Uterus (tissue), 2 donors: ENCODE results near the gene PLEKHD1.

ENCODE experiments used
- POLR2A ChIP-seq, 2 donors: fragments of 450-650 bp; IDR thresholded peaks; one replicate each; pipeline ENCODE4 v1.6.1; 2016; ENCODE audit warnings: antibody characterized with exemption in 2 of 2, mild to moderate bottlenecking in 1 of 2, moderate library complexity in 1 of 2
- TF ChIP-seq, protein P1 (sequence below), 4 experiments: fragments of 200-600 bp in 2 of 4; fragments of 450-650 bp in 2 of 4; sonication (generic) in 2 of 4; IDR thresholded peaks; one replicate each; pipeline ENCODE4 v1.5.1; 2016 to 2019; ENCODE audit warnings: antibody characterized with exemption in 4 of 4, mild to moderate bottlenecking in 2 of 4, moderate library complexity in 1 of 4

DNA sequence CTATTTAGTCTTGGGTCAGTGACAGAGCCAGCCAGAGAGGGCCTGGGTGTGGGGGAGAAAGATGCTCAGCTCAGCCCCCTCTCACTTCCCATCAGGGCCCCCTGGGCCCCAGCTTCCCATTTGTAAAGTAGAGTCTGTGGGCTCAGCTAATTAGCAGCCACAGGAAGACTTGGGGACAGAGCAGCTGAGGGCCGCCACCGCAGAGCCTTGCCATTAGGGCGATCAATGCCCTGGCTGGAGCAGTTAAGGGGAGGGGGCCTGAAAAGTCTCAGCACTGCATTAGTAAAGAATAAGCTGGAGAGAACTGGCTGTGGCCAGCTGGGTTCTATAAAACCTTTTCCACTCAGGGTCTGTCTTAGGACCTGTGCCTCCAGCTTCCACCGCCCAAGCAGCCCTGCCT, 2.7 kb downstream of the PLEKHD1 start:
- TF ChIP-seq POLR2A (IDR thresholded peaks at IDR 0.05): no peak
- TF ChIP-seq, protein P1, sequence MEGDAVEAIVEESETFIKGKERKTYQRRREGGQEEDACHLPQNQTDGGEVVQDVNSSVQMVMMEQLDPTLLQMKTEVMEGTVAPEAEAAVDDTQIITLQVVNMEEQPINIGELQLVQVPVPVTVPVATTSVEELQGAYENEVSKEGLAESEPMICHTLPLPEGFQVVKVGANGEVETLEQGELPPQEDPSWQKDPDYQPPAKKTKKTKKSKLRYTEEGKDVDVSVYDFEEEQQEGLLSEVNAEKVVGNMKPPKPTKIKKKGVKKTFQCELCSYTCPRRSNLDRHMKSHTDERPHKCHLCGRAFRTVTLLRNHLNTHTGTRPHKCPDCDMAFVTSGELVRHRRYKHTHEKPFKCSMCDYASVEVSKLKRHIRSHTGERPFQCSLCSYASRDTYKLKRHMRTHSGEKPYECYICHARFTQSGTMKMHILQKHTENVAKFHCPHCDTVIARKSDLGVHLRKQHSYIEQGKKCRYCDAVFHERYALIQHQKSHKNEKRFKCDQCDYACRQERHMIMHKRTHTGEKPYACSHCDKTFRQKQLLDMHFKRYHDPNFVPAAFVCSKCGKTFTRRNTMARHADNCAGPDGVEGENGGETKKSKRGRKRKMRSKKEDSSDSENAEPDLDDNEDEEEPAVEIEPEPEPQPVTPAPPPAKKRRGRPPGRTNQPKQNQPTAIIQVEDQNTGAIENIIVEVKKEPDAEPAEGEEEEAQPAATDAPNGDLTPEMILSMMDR (IDR thresholded peaks at IDR 0.05): no peak
